Measurements from ENCODE around the gene GLRX. TPM values are rescaled to one million over a fixed set of nuclear protein-coding genes. Genes with fewer than 3 reads are reported as not detected.

GLRX gene
- total and polyA plus RNA-seq, 2 experiments from 2014 or later = 15.7 to 51.1 TPM

DNA sequence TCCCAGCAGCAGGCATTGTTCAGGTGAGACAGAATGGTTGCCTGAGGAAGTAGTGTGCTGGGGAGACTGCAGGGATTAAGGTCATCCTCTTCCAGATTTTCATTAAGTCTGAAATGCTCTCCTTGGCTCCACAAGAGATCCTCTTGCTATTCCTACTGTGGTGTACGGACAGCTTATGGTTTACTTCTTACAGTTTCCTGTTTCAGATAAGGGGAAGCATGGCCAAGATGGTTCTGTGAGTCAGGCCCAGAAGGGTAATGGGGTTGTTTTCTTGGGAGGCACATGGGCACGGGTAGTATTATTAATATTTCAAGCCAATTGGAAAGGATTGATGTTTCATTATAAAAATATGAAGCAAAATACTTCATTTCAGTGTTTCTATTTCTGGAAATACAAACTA, 42.9 kb downstream of the GLRX start:
- Histone ChIP-seq H3K27ac (peak overlapping the region; percentile 88), H3K4me3 (no peak overlapping the region), H3K9me3 (ENCODE audit: low read depth) (no peaks in the 10 kb centered on the region), H3K4me1 (ENCODE audit: low read depth) (peaks cover 3% of the 10 kb centered on the region), H3K36me3 (peaks cover 36% of the 10 kb centered on the region), H3K27me3 (no peaks in the 10 kb centered on the region)
- TF ChIP-seq, protein P1, sequence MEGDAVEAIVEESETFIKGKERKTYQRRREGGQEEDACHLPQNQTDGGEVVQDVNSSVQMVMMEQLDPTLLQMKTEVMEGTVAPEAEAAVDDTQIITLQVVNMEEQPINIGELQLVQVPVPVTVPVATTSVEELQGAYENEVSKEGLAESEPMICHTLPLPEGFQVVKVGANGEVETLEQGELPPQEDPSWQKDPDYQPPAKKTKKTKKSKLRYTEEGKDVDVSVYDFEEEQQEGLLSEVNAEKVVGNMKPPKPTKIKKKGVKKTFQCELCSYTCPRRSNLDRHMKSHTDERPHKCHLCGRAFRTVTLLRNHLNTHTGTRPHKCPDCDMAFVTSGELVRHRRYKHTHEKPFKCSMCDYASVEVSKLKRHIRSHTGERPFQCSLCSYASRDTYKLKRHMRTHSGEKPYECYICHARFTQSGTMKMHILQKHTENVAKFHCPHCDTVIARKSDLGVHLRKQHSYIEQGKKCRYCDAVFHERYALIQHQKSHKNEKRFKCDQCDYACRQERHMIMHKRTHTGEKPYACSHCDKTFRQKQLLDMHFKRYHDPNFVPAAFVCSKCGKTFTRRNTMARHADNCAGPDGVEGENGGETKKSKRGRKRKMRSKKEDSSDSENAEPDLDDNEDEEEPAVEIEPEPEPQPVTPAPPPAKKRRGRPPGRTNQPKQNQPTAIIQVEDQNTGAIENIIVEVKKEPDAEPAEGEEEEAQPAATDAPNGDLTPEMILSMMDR (IDR thresholded peaks at IDR 0.05; ENCODE audit: low read depth, low read length) = no peak
- peak in 1 of 2 donors; percentile 70 for DNase-seq (ENCODE audit: low read depth in 1 of 2, low spot score in 1 of 2)

DNA sequence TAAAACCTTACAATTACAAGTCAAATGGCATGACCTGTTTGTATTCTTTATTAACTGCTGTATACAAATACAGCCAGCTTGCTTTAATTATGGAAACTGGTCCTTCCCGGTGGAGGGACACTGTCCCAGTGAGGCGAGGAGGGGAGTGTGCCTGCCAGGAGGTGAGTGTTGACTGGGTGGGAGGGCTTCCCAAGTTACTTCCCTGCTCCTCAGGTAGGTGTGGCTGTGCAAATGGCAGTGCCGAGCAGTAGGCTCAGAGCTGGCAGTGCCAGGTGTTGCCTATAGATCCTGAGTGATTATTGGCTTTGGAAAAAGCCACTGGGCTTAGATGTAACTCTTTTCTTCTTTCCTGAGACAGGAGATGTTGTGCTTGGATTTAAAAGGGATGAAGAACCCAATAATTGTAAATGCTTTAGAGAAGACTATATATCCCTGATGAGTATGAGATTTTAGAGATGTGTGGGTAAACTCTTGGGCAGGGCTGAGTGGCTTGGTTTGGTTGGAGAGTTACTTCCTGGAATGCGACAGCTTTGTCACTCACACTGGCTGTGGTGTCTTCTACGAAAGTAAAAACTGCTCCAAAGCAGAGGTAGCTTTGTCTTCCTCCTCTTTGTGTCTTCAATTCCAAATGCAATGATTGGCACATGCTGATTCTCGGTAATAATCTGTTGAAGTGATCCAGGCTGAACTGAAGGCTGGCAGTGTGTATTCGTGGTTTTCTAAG, 43.7 kb downstream of the GLRX start:
- Histone ChIP-seq H3K4me1 (ENCODE audit: low read depth) (peaks cover 3% of the 10 kb centered on the region), H3K9me3 (ENCODE audit: low read depth) (no peaks in the 10 kb centered on the region), H3K27ac (peak overlapping the region; percentile 88), H3K27me3 (no peaks in the 10 kb centered on the region), H3K36me3 (peaks cover 29% of the 10 kb centered on the region), H3K4me3 (no peak overlapping the region)
- TF ChIP-seq, protein P1 (IDR thresholded peaks at IDR 0.05; ENCODE audit: low read depth, low read length) = no peak
- DNase-seq (ENCODE audit: low read depth in 1 of 2, low spot score in 1 of 2) = no peak

DNA sequence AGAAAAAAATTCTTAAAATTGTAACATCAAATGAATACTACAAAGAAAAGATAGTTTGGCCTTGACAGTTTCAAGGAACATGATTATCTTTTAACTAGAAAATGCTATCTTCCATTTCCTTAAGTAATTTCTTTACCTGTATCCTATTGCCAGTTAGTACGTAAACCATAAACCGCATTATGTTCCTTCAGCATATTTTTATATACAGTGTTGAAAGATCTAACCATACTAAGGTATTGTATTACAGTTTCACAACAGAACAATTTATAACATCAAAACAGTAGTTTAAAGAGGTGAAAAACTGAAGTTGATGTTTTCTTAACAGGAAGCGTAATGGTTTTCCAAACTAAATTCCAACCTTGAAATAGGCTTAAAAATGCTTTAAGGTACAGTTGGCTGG, 45.1 kb downstream of the GLRX start:
- H3K4me1 ChIP-seq (ENCODE audit: low read depth) = peaks cover 12% of the 10 kb centered on the region
- TF ChIP-seq, protein P1 (IDR thresholded peaks at IDR 0.05; ENCODE audit: low read depth, low read length) = no peak
- H3K36me3 ChIP-seq = peaks cover 34% of the 10 kb centered on the region
- no peak for DNase-seq (ENCODE audit: low read depth in 1 of 2, low spot score in 1 of 2)
- no peak overlapping the region for H3K4me3 ChIP-seq
- no peaks in the 10 kb centered on the region for H3K27me3 ChIP-seq
- no peaks in the 10 kb centered on the region for H3K9me3 ChIP-seq (ENCODE audit: low read depth)
- peak overlapping the region; percentile 24 for H3K27ac ChIP-seq

DNA sequence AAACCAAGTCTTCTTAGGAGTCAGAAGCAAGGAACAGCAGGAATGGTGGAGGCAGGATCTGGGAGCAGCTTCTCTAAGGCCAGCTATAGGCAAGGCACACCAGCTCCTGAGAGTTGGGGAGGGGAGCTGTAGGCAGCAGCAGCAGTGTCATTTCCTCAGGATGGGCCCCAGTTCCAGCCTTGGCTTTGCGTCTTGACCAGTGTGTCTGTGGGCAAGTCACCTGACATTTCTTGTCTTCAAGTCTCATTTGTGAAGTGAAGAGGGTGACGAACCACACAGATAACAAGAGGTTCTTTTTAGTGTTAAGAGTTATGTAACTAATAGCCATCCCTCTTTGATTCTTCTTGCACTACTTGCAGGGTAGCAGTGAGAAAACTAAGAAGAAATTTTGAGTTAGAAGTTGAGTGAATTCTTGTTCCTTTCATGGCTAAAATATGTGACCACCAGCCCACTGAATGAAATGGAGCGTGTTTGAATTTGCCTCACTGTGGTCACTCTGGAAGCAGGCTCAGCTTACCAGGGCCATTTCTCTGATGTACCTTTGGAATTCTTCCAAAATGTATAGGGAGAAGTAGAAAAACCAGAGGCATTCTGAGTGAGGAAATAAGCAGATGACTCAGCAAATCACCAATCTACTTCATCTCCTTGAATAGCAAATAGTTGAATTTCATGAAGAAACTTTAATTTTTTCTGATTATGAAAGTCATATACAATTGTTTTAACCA, 49.0 kb downstream of the GLRX start:
- Histone ChIP-seq H3K27ac (peak overlapping the region; percentile 62), H3K27me3 (no peaks in the 10 kb centered on the region), H3K4me3 (no peak overlapping the region), H3K9me3 (ENCODE audit: low read depth) (no peaks in the 10 kb centered on the region), H3K4me1 (ENCODE audit: low read depth) (peaks cover 21% of the 10 kb centered on the region), H3K36me3 (peaks cover 43% of the 10 kb centered on the region)
- TF ChIP-seq, protein P1 (IDR thresholded peaks at IDR 0.05; ENCODE audit: low read depth, low read length) = no peak
- DNase-seq (ENCODE audit: low read depth in 1 of 2, low spot score in 1 of 2) = peak in 1 of 2 donors; percentile 85

DNA sequence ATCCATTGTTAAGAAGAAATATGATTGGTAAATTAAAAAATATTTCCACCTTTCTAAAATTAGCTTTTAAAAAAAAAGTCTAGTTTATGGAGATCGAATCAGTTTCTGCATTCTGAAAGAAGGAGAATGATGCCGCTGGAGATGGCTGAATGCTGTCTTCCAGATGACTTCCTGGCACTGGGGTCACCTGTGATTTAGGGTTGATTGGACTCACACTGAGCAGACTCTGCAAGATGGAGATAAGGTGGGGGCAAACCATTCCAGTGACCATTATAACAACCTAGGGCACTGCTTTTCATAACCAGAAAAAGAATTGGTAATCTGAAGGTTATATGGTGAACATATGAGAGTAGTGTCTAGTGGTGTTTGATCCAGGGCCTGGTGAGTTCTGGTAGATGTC, 50.6 kb downstream of the GLRX start:
- Histone ChIP-seq H3K27ac (peak overlapping the region; percentile 73), H3K36me3 (peaks cover 46% of the 10 kb centered on the region)
- TF ChIP-seq, protein P1 (IDR thresholded peaks at IDR 0.05; ENCODE audit: low read depth, low read length) = no peak

More for the DNA sequence above, 50.6 kb downstream of the GLRX start:
- H3K4me1 ChIP-seq (ENCODE audit: low read depth) = peaks cover 21% of the 10 kb centered on the region
- H3K27me3 ChIP-seq = no peaks in the 10 kb centered on the region
- H3K4me3 ChIP-seq = no peak overlapping the region
- no peaks in the 10 kb centered on the region for H3K9me3 ChIP-seq (ENCODE audit: low read depth)
- DNase-seq (ENCODE audit: low read depth in 1 of 2, low spot score in 1 of 2) = no peak

Measured in cardiac muscle cell (in vitro differentiated cells and primary cell).